H1 (cell line): ENCODE measurements around the gene RAB2B.

Source experiments
- CREB1 ChIP-seq: IDR thresholded peaks from 2 replicates; pipeline ENCODE4 v1.6.1; 2012; ENCODE audit warnings: inconsistent platforms
- CTBP2 ChIP-seq: IDR thresholded peaks from 2 replicates; pipeline ENCODE4 v1.7.0; 2011; ENCODE audit warnings: borderline replicate concordance, mild to moderate bottlenecking, moderate library complexity, mixed read lengths, low read length; ENCODE audit not compliant: insufficient read depth, insufficient read length
- EZH2 ChIP-seq: fragments of 200-600 bp; sonication (generic); IDR thresholded peaks from 2 replicates; pipeline ENCODE4 v1.7.1; 2012; ENCODE audit warnings: low read depth, mild to moderate bottlenecking, moderate library complexity, low read length, inconsistent platforms; ENCODE audit not compliant: severe bottlenecking
- HDAC2 ChIP-seq, 2 experiments: fragments of 300-600 bp in 1 of 2; sonication (generic) in 1 of 2; IDR thresholded peaks; 2 replicates each; pipeline ENCODE4 v1.6.1; 2011 to 2012; ENCODE audit warnings: low read depth in 2 of 2, low read length in 2 of 2, mild to moderate bottlenecking in 2 of 2, moderate library complexity in 2 of 2, borderline replicate concordance in 1 of 2, inconsistent platforms in 1 of 2
- JUN ChIP-seq: IDR thresholded peaks from 2 replicates; pipeline ENCODE4 v1.6.1; 2011; ENCODE audit warnings: low read depth, mild to moderate bottlenecking, improper control_type of control experiment, low read length
- KDM1A ChIP-seq: fragments of 200-600, 300-600 bp; sonication (generic); IDR thresholded peaks from 2 replicates; pipeline ENCODE4 v1.7.1; 2016; ENCODE audit warnings: mild to moderate bottlenecking, low read length, borderline replicate concordance
- POLR2A ChIP-seq, 2 experiments: IDR thresholded peaks; 1 replicate in 1 of 2; 2 replicates in 1 of 2; pipeline ENCODE4 v1.6.1; 2011; ENCODE audit warnings: low read depth in 2 of 2, low read length in 2 of 2, mild to moderate bottlenecking in 2 of 2; ENCODE audit errors: control extremely low read depth in 1 of 2
- POLR2AphosphoS5 ChIP-seq: IDR thresholded peaks from 2 replicates; pipeline ENCODE4 v1.6.1; 2011; ENCODE audit warnings: low read depth, low read length
- SIRT6 ChIP-seq: IDR thresholded peaks from one replicate; pipeline ENCODE4 v1.7.1; 2012; ENCODE audit warnings: low read length, inconsistent platforms
- SP1 ChIP-seq: IDR thresholded peaks from 2 replicates; pipeline ENCODE4 v1.6.1; 2011; ENCODE audit warnings: low read depth, low read length
- YY1 ChIP-seq: IDR thresholded peaks from 2 replicates; pipeline ENCODE4 v1.6.1; 2011; ENCODE audit warnings: low read depth, mild to moderate bottlenecking, low read length
- TF ChIP-seq, protein P1 (sequence below), 3 experiments: IDR thresholded peaks; 1 replicate in 2 of 3; 2 replicates in 1 of 3; pipeline versions ENCODE4 v1.5.1 to v1.6.1; 2011; ENCODE audit warnings: low read length in 3 of 3, mild to moderate bottlenecking in 3 of 3, inconsistent platforms in 2 of 3, low read depth in 1 of 3, moderate library complexity in 1 of 3; ENCODE audit not compliant: insufficient read depth in 1 of 3; ENCODE audit errors: control extremely low read depth in 1 of 3

GRCh38 chr14:21475767-21476522 is 814 bp downstream of the RAB2B start:
- TF ChIP-seq CTBP2 (no peak), HDAC2 (IDR thresholded peaks at IDR 0.05; ENCODE audit: borderline replicate concordance in 1 of 2, low read depth in 2 of 2, low read length in 2 of 2) (no peak), YY1 (no peak), POLR2A (IDR thresholded peaks at IDR 0.05; ENCODE audit: control extremely low read depth in 1 of 2, low read depth in 2 of 2, low read length in 2 of 2) (no peak), KDM1A (no peak), POLR2AphosphoS5 (no peak), SIRT6 (no peak), JUN (no peak), CREB1 (no peak), EZH2 (no peak), SP1 (no peak)
- TF ChIP-seq, protein P1, sequence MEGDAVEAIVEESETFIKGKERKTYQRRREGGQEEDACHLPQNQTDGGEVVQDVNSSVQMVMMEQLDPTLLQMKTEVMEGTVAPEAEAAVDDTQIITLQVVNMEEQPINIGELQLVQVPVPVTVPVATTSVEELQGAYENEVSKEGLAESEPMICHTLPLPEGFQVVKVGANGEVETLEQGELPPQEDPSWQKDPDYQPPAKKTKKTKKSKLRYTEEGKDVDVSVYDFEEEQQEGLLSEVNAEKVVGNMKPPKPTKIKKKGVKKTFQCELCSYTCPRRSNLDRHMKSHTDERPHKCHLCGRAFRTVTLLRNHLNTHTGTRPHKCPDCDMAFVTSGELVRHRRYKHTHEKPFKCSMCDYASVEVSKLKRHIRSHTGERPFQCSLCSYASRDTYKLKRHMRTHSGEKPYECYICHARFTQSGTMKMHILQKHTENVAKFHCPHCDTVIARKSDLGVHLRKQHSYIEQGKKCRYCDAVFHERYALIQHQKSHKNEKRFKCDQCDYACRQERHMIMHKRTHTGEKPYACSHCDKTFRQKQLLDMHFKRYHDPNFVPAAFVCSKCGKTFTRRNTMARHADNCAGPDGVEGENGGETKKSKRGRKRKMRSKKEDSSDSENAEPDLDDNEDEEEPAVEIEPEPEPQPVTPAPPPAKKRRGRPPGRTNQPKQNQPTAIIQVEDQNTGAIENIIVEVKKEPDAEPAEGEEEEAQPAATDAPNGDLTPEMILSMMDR (IDR thresholded peaks at IDR 0.05; ENCODE audit: control extremely low read depth in 1 of 3, insufficient read depth in 1 of 3, low read depth in 1 of 3, low read length in 3 of 3), result no peak
